ENCODE data around the gene FUT3.

DNA sequence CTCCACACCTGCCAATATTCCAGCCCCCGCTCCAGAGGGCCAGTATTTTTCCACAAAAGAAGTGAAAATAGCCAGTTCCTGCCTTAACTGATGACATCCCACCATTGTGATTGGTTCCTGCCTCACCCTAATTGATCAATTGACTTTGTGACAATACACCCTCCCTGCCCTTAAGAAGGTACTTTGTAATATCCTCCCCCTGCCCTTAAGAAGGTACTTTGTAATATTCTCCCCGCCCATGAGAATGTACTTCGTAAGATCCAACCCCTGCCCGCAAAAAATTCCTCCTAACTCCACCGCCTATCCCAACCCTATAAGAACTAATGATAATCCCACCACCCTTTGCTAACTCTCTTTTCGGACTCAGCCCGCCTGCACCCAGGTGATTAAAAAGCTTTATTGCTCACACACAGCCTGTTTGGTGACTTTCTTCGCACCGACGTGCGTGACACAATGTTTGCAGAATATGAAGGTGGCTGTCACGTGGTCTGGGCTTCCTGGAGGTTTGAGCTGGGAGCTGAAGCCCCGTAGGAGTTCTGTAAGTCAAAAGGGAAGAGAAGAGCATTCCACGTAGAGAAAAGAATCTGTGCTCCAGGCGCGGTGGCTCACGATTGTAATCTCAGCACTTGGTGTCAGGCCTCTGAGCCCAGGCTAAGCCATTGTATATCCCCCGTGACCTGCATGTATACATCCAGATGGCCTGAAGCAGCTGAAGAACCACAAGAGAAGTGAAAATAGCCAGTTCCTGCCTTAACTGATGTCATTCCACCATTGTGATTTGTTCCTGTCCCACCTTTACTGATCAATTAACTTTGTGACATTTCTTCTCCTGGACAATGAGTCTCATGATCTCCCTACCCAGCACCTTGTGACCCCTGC, 6.2 kb upstream of the FUT3 start:
- TF ChIP-seq, protein P1, sequence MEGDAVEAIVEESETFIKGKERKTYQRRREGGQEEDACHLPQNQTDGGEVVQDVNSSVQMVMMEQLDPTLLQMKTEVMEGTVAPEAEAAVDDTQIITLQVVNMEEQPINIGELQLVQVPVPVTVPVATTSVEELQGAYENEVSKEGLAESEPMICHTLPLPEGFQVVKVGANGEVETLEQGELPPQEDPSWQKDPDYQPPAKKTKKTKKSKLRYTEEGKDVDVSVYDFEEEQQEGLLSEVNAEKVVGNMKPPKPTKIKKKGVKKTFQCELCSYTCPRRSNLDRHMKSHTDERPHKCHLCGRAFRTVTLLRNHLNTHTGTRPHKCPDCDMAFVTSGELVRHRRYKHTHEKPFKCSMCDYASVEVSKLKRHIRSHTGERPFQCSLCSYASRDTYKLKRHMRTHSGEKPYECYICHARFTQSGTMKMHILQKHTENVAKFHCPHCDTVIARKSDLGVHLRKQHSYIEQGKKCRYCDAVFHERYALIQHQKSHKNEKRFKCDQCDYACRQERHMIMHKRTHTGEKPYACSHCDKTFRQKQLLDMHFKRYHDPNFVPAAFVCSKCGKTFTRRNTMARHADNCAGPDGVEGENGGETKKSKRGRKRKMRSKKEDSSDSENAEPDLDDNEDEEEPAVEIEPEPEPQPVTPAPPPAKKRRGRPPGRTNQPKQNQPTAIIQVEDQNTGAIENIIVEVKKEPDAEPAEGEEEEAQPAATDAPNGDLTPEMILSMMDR (IDR thresholded peaks at IDR 0.05) = no peak
- TF ChIP-seq POLR2A (IDR thresholded peaks at IDR 0.05) = no peak

Measured in right lobe of liver (tissue), 4 donors.